Measurements from ENCODE around the gene NEK5.

DNA sequence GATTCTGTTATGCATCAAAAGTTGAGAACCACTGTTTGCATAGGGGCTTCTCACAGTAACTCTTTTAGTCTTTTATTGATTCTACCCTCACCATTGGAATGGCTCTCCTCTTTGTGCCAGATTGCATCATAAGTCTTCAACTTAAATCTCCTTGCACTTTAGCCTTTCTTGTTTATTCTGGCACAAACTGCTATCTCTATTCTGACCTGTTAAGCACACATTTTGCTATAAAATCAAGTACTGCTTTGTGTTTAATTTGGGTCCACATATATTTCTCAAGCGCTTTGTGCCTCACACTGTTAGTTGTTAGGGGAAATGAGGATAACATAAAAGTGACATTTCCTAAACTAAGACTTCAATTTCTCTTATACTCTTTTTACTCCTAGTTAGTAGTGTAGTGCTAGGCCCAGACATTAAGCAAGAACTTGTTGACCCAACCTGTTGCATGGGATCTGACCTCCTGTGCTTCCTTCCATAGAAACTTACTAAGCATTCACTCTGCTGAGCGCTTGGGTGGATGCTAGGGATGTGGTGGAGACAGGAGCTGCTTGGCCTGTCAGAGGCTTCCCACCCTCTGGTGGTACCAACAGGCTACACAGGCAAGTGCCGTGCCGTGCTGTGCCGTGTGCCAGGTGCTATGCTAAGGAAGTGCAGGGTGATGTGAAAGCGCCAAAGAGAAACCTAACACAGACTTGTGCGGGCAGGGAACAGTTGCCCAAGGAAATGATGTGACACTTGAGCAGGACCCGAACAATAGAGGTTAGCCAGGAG lies 103.2 kb downstream of the NEK5 start:
- TF ChIP-seq, protein P1, sequence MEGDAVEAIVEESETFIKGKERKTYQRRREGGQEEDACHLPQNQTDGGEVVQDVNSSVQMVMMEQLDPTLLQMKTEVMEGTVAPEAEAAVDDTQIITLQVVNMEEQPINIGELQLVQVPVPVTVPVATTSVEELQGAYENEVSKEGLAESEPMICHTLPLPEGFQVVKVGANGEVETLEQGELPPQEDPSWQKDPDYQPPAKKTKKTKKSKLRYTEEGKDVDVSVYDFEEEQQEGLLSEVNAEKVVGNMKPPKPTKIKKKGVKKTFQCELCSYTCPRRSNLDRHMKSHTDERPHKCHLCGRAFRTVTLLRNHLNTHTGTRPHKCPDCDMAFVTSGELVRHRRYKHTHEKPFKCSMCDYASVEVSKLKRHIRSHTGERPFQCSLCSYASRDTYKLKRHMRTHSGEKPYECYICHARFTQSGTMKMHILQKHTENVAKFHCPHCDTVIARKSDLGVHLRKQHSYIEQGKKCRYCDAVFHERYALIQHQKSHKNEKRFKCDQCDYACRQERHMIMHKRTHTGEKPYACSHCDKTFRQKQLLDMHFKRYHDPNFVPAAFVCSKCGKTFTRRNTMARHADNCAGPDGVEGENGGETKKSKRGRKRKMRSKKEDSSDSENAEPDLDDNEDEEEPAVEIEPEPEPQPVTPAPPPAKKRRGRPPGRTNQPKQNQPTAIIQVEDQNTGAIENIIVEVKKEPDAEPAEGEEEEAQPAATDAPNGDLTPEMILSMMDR (conservative IDR thresholded peaks at IDR 0.05; ENCODE audit: low read depth, low read length): no peak
- no peak for TF ChIP-seq EZH2 (IDR thresholded peaks at IDR 0.05; ENCODE audit: low read length, unreplicated experiment)
